RWPE1 (cell line): ENCODE results near the gene FAM20B.

Experiments used
- CTCF ChIA-PET: fragments of 350-600 bp; sonication (Branson Sonifier 250); formaldehyde crosslinking; extraction: SDS; loops from one replicate; lab custom pipeline; 2021; lab: Yijun Ruan, JAX
- POLR2A ChIA-PET: fragments of 400-600 bp; formaldehyde crosslinking; extraction: SDS; loops from one replicate; lab custom pipeline; 2020; ENCODE audit warnings: antibody characterized with exemption; ENCODE audit not compliant: low non-redundant PET; lab: Yijun Ruan, JAX
- DNase-seq: peaks from one replicate; pipeline ENCODE4 v3.0.0; 2012; ENCODE audit warnings: low spot score
- H3K27ac ChIP-seq: fragments of 450-650 bp; 2 replicates; pipeline ENCODE4 v1.5.1; 2017
- TF ChIP-seq, protein P1 (sequence below): fragments of 450-650 bp; conservative IDR thresholded peaks from 2 replicates; pipeline ENCODE4 v1.5.1; 2017; ENCODE audit warnings: low read depth, mild to moderate bottlenecking

FAM20B gene

DNA sequence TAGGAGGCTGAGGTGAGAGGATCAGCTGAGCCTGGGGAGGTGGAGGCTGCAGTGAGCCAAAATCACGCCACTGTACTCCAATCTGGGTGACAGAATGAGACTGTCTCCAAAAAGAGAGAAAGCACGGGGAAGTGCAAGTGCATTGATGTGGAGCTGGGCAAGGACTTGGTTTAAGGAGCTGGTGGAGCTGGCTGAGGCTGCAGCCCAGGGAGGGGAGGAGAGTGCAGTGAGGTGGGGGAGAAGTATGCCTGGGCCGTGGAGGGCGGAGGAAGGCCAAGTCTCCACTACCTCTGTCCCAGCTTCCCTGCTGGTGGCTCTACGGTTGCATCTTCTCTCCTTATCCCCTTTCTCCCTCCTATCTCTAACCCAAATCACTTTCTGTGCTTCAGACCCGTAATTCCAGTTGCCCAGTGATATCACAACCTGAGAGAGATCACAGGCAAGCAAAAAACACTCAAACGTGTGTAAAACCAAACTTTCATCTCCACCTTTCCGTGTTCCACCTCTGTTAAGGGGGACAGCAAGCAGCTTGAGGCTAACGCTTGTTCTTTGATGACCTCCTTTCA, 67.3 kb downstream of the FAM20B start:
- DNase-seq, result no peak
- H3K27ac ChIP-seq, result peak overlapping the region; percentile 78
- ChIA-PET CTCF (interaction anchor here (0.6 kb wide), 2 partner anchors 75 to 222 kb away, joined by 3 read pairs; partner anchors contain the start of gene ANGPTL1), POLR2A (no interaction called here)
- TF ChIP-seq, protein P1, sequence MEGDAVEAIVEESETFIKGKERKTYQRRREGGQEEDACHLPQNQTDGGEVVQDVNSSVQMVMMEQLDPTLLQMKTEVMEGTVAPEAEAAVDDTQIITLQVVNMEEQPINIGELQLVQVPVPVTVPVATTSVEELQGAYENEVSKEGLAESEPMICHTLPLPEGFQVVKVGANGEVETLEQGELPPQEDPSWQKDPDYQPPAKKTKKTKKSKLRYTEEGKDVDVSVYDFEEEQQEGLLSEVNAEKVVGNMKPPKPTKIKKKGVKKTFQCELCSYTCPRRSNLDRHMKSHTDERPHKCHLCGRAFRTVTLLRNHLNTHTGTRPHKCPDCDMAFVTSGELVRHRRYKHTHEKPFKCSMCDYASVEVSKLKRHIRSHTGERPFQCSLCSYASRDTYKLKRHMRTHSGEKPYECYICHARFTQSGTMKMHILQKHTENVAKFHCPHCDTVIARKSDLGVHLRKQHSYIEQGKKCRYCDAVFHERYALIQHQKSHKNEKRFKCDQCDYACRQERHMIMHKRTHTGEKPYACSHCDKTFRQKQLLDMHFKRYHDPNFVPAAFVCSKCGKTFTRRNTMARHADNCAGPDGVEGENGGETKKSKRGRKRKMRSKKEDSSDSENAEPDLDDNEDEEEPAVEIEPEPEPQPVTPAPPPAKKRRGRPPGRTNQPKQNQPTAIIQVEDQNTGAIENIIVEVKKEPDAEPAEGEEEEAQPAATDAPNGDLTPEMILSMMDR, result no peak

DNA sequence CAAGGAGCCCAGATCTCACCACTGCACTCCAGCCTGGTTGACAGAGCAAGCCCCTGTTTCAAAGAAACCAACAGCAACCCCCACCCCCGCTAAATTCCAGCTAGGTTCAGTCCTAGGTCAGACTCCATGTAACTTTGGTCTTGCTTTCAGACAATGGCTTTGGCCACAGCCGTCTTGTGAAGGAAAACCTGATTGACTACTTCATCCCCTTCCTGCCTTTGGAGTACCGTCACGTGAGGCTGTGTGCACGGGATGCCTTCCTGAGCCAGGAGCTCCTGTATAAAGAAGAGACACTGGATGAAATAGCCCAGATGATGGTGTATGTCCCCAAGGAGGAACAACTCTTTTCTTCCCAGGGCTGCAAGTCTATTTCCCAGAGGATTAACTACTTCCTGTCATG, 69.1 kb downstream of the FAM20B start:
- CTCF ChIA-PET, result no interaction called here
- peak overlapping the region; percentile 29 for H3K27ac ChIP-seq
- DNase-seq, result no peak
- POLR2A ChIA-PET, result no interaction called here
- TF ChIP-seq, protein P1, result no peak

DNA sequence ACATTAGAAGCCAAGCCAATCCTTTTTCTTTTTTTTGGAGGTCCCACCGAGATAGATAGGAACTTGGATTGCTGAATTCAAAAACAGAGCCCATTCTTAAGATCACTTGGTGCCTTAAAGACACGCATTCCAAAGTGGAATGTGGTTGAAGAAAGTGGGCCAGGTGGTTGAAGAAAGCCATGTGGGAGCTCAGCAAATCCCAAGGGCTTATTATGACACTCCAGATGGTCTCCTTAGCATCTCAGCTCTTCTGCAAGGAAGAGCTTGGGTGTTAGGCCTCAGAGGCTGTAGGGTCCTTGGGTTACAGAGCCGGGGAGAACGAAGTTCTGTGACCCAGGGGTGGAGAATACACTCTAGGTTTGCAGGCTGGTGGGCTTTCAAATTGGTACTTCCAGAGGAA, 69.7 kb downstream of the FAM20B start:
- H3K27ac ChIP-seq, result no peak overlapping the region
- CTCF ChIA-PET, result no interaction called here

DNA sequence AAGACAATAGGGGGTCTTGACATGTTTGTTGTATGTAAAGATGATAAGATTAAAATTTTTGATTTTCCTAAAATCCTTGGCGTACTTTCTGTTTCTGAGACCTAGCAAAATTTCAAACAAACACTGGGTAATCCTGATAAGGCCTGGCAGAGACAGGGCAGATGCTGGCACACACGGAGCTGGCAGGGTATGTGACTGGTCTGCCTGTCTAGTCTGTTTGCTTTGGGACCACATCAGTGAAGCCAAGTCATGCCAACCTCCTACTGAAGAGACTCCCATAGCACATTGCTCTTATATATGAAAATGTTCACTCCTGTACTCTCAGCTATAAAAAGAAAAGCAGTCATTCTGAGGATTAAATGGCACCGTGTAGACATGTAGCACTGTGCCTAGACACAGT, 70.2 kb downstream of the FAM20B start:
- TF ChIP-seq, protein P1, result no peak
- ChIA-PET POLR2A (no interaction called here), CTCF (interaction anchor here (1.5 kb wide), 1 partner anchor 9 kb away, joined by 3 read pairs; no protein-coding TSS in a partner anchor)
- no peak overlapping the region for H3K27ac ChIP-seq
- no peak for DNase-seq

More for the DNA sequence above, 69.7 kb downstream of the FAM20B start:
- no peak for DNase-seq
- POLR2A ChIA-PET, result no interaction called here
- TF ChIP-seq, protein P1, result no peak

DNA sequence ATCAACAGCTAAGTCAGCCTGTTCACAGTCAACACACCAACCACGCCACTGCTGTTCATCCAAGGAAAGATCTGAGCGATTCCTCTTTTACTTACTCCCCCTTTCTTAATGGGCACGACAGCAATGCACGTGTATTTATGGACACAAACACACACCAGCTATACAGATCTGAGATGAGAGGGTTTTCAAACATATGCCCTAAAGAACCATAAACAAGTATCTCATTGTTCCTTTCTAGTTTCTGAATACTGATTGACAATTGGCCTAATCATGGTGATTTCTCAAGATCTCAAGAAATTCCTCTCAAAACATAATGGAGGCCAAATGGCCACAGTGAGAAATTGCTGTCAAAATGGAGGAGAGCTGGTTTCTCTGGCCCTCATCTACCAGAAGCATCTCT, 74.2 kb downstream of the FAM20B start:
- TF ChIP-seq, protein P1, result no peak
- no peak overlapping the region for H3K27ac ChIP-seq
- no peak for DNase-seq
- POLR2A ChIA-PET, result no interaction called here
- CTCF ChIA-PET, result no interaction called here

DNA sequence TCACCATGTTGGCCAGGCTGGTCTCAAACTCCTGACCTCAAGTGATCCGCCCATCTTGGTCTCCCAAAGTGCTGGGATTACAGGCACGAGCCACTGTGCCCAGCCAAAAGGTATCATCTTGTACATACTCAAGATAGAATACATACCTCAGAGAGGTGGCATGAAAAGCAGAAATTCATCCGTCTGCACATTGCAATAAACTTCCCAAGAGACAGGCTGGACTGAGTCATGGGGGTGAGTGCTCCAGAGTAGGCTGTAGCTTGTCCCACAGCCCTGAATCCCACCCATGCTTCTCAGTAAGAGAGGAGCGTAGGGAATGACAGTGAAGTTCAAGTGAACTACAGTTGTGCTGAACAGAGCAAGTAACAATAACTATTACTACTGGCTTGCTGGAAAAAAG, 75.9 kb downstream of the FAM20B start:
- no peak overlapping the region for H3K27ac ChIP-seq
- CTCF ChIA-PET, result interaction anchor here (0.7 kb wide), 1 partner anchor 137 kb away, joined by 3 read pairs; no protein-coding TSS in a partner anchor
- TF ChIP-seq, protein P1, result no peak
- POLR2A ChIA-PET, result no interaction called here
- DNase-seq, result no peak
